ENCODE measurements around the gene SLC25A20. TPM values are rescaled to one million over a fixed set of nuclear protein-coding genes. Genes with fewer than 3 reads are reported as not detected.

SLC25A20 gene
- 10 to 100 TPM; 27.5 to 28.3 TPM for total RNA-seq

GRCh38 chr3:48898383-48899234, at the start of gene SLC25A20:
Gene SLC25A20 (minus strand): TSS chr3:48898882. CDS start chr3:48898794, 88 bp downstream.
- Mint-ChIP-seq H3K27me3 (no peaks in the 10 kb centered on the region), H3K9me3 (no peaks in the 10 kb centered on the region), H3K36me3 (peaks cover 11% of the 10 kb centered on the region), H3K4me1 (peaks cover 35% of the 10 kb centered on the region), H3K4me3 (peak within 1 kb of the TSS; percentile 95), H3K27ac (peak within 1 kb of the TSS; percentile 93)
- POLR2A ChIA-PET: interaction anchor here (0.6 to 5.6 kb wide), 10 partner anchors 9 to 195 kb away, joined by 3 to 69 read pairs (median 4); partner anchors contain the start of genes ARIH2, IMPDH2, IP6K2 and PRKAR2A
- peak; percentile 93 for ATAC-seq (ENCODE audit: low read depth)
- peak; percentile 96 for DNase-seq

- Mint-ChIP-seq H3K36me3 (peaks cover 14% of the 10 kb centered on the region), H3K27ac (no peak overlapping the region)
- DNase-seq: no peak
Measured at GRCh38 chr3:48945891-48946549, 47.3 kb upstream of the SLC25A20 start.

GRCh38 chr3:48945432-48945831, 46.8 kb upstream of the SLC25A20 start:
- H3K4me3 Mint-ChIP-seq: peak overlapping the region; percentile 33
- H3K36me3 Mint-ChIP-seq: peaks cover 14% of the 10 kb centered on the region
- H3K27me3 Mint-ChIP-seq: no peaks in the 10 kb centered on the region
- peaks cover 20% of the 10 kb centered on the region for H3K4me1 Mint-ChIP-seq
- DNase-seq (no peak), ATAC-seq (ENCODE audit: low read depth) (no peak)
- peak overlapping the region; percentile 58 for H3K27ac Mint-ChIP-seq
- H3K9me3 Mint-ChIP-seq: no peaks in the 10 kb centered on the region
- POLR2A ChIA-PET: no interaction called here

More at GRCh38 chr3:48945891-48946549, 47.3 kb upstream of the SLC25A20 start:
- POLR2A ChIA-PET: no interaction called here
- Mint-ChIP-seq H3K4me1 (peaks cover 20% of the 10 kb centered on the region), H3K27me3 (no peaks in the 10 kb centered on the region), H3K4me3 (no peak overlapping the region), H3K9me3 (no peaks in the 10 kb centered on the region)
- no peak for ATAC-seq (ENCODE audit: low read depth)

GRCh38 chr3:48938689-48939088, 40.0 kb upstream of the SLC25A20 start:
- Mint-ChIP-seq H3K4me3 (no peak overlapping the region), H3K9me3 (no peaks in the 10 kb centered on the region), H3K4me1 (peaks cover 13% of the 10 kb centered on the region), H3K36me3 (peaks cover 34% of the 10 kb centered on the region), H3K27me3 (no peaks in the 10 kb centered on the region), H3K27ac (peak overlapping the region; percentile 62)
- DNase-seq: no peak
- POLR2A ChIA-PET: interaction anchor here (1.2 kb wide), 1 partner anchor 9 kb away, joined by 3 read pairs; no protein-coding TSS in a partner anchor
- ATAC-seq (ENCODE audit: low read depth): no peak

- ATAC-seq (ENCODE audit: low read depth) (no peak), DNase-seq (no peak)
- Mint-ChIP-seq H3K27ac (no peak overlapping the region), H3K9me3 (no peaks in the 10 kb centered on the region), H3K4me1 (peaks cover 13% of the 10 kb centered on the region), H3K36me3 (peaks cover 34% of the 10 kb centered on the region), H3K4me3 (no peak overlapping the region), H3K27me3 (no peaks in the 10 kb centered on the region)
- POLR2A ChIA-PET: interaction anchor here (0.5 to 0.7 kb wide), 2 partner anchors 110 to 190 kb away, joined by 3 to 5 read pairs; no protein-coding TSS in a partner anchor
Measured at GRCh38 chr3:48938156-48938555, 39.5 kb upstream of the SLC25A20 start.

- POLR2A ChIA-PET: interaction anchor here (1.0 kb wide), 1 partner anchor 115 kb away, joined by 3 read pairs; no protein-coding TSS in a partner anchor
- Mint-ChIP-seq H3K36me3 (peaks cover 39% of the 10 kb centered on the region), H3K27me3 (no peaks in the 10 kb centered on the region), H3K27ac (no peak overlapping the region), H3K9me3 (no peaks in the 10 kb centered on the region), H3K4me3 (no peak overlapping the region), H3K4me1 (peaks cover 21% of the 10 kb centered on the region)
- ATAC-seq (ENCODE audit: low read depth): no peak
- no peak for DNase-seq
Measured at GRCh38 chr3:48935530-48935929, 36.8 kb upstream of the SLC25A20 start.

- Mint-ChIP-seq H3K9me3 (no peaks in the 10 kb centered on the region), H3K27me3 (no peaks in the 10 kb centered on the region), H3K36me3 (peaks cover 45% of the 10 kb centered on the region), H3K27ac (no peak overlapping the region), H3K4me3 (no peak overlapping the region), H3K4me1 (peaks cover 30% of the 10 kb centered on the region)
- POLR2A ChIA-PET: interaction anchor here (1.0 kb wide), 1 partner anchor 116 kb away, joined by 3 read pairs; no protein-coding TSS in a partner anchor
- no peak for DNase-seq
- no peak for ATAC-seq (ENCODE audit: low read depth)
Measured at GRCh38 chr3:48934333-48934991, 35.8 kb upstream of the SLC25A20 start.

- Mint-ChIP-seq H3K36me3 (peaks cover 57% of the 10 kb centered on the region), H3K4me3 (no peak overlapping the region), H3K4me1 (peaks cover 44% of the 10 kb centered on the region), H3K27ac (peak overlapping the region; percentile 37), H3K9me3 (no peaks in the 10 kb centered on the region), H3K27me3 (no peaks in the 10 kb centered on the region)
- ATAC-seq (ENCODE audit: low read depth): no peak
- DNase-seq: no peak
- POLR2A ChIA-PET: no interaction called here
Measured at GRCh38 chr3:48931944-48932580, 33.4 kb upstream of the SLC25A20 start.

GRCh38 chr3:48930590-48930989, 31.9 kb upstream of the SLC25A20 start:
- peaks cover 65% of the 10 kb centered on the region for H3K36me3 Mint-ChIP-seq
- DNase-seq (no peak), ATAC-seq (ENCODE audit: low read depth) (no peak)
- H3K27me3 Mint-ChIP-seq: no peaks in the 10 kb centered on the region
- H3K4me3 Mint-ChIP-seq: no peak overlapping the region
- POLR2A ChIA-PET: interaction anchor here (1.0 to 3.4 kb wide), 2 partner anchors 12 to 83 kb away, joined by 3 to 21 read pairs; partner anchors contain the start of genes ARIH2 and PRKAR2A
- peaks cover 55% of the 10 kb centered on the region for H3K4me1 Mint-ChIP-seq
- no peaks in the 10 kb centered on the region for H3K9me3 Mint-ChIP-seq
- H3K27ac Mint-ChIP-seq: no peak overlapping the region

- H3K27me3 Mint-ChIP-seq: no peaks in the 10 kb centered on the region
Measured at GRCh38 chr3:48929358-48930035, 30.8 kb upstream of the SLC25A20 start.

GRCh38 chr3:48928679-48929078, 30.0 kb upstream of the SLC25A20 start:
- DNase-seq (no peak), ATAC-seq (ENCODE audit: low read depth) (peak; percentile 36)
- H3K4me1 Mint-ChIP-seq: peaks cover 53% of the 10 kb centered on the region
- peak overlapping the region; percentile 64 for H3K27ac Mint-ChIP-seq
- no peaks in the 10 kb centered on the region for H3K27me3 Mint-ChIP-seq
- no peaks in the 10 kb centered on the region for H3K9me3 Mint-ChIP-seq
- peak overlapping the region; percentile 50 for H3K4me3 Mint-ChIP-seq
- POLR2A ChIA-PET: interaction anchor here (0.6 to 3.4 kb wide), 3 partner anchors 10 to 89 kb away, joined by 3 to 21 read pairs (median 4); partner anchors contain the start of gene ARIH2
- peaks cover 56% of the 10 kb centered on the region for H3K36me3 Mint-ChIP-seq

More at GRCh38 chr3:48929358-48930035, 30.8 kb upstream of the SLC25A20 start:
- no peak for ATAC-seq (ENCODE audit: low read depth)
- Mint-ChIP-seq H3K27ac (peak overlapping the region; percentile 17), H3K9me3 (no peaks in the 10 kb centered on the region), H3K4me1 (peaks cover 53% of the 10 kb centered on the region), H3K36me3 (peaks cover 59% of the 10 kb centered on the region), H3K4me3 (no peak overlapping the region)
- no peak for DNase-seq
- POLR2A ChIA-PET: interaction anchor here (0.5 to 3.4 kb wide), 4 partner anchors 10 to 486 kb away, joined by 3 to 21 read pairs (median 3); partner anchors contain the start of gene ARIH2

GRCh38 chr3:48927928-48928327, 29.2 kb upstream of the SLC25A20 start:
- H3K9me3 Mint-ChIP-seq: no peaks in the 10 kb centered on the region
- H3K4me3 Mint-ChIP-seq: peak overlapping the region; percentile 28
- POLR2A ChIA-PET: interaction anchor here (0.6 to 3.4 kb wide), 2 partner anchors 9 to 88 kb away, joined by 4 to 21 read pairs; partner anchors contain the start of gene ARIH2
- H3K27ac Mint-ChIP-seq: no peak overlapping the region
- no peaks in the 10 kb centered on the region for H3K27me3 Mint-ChIP-seq
- H3K36me3 Mint-ChIP-seq: peaks cover 54% of the 10 kb centered on the region
- ATAC-seq (ENCODE audit: low read depth): no peak
- peaks cover 53% of the 10 kb centered on the region for H3K4me1 Mint-ChIP-seq
- no peak for DNase-seq

All from activated naive CD8-positive, alpha-beta T cell treated with anti-CD3 and anti-CD28 coated beads, Interleukin-2, amount 10 ng/mL, durations not matched to agents 7 days and 5 days (primary cell).